Keratinocyte (primary cell): ENCODE measurements around the gene IL6R. TPM values are rescaled to one million over a fixed set of nuclear protein-coding genes. Genes with fewer than 3 reads are reported as not detected.

Experiments
- DNase-seq: peaks from one replicate; pipeline ENCODE4 v3.0.0-alpha.2; 2011; ENCODE audit warnings: low read depth, missing footprints, low spot score
- FAIRE-seq: peaks from 2 replicates; lab custom pipeline; 2011; peaks lifted over from hg19 to GRCh38; lab: Jason Lieb, UNC
- H2AFZ ChIP-seq: 2 replicates; pipeline ENCODE4 v1.6.0; 2012; ENCODE audit warnings: low read length, control low read depth, inconsistent platforms; ENCODE audit not compliant: control insufficient read depth
- H3K27ac ChIP-seq: 2 replicates; pipeline ENCODE4 v1.5.1; 2011; ENCODE audit warnings: low read length; ENCODE audit not compliant: control insufficient read depth, insufficient read depth
- H3K27me3 ChIP-seq: 3 replicates; pipeline ENCODE4 v1.6.0; 2011; ENCODE audit warnings: low read length; ENCODE audit not compliant: control insufficient read depth, insufficient read depth; ENCODE audit errors: extremely low read depth
- H3K36me3 ChIP-seq, 2 experiments: 2 replicates in 1 of 2; 3 replicates in 1 of 2; pipeline ENCODE4 v1.5.1; 2011; ENCODE audit warnings: low read length in 2 of 2, mild to moderate bottlenecking in 1 of 2; ENCODE audit not compliant: control insufficient read depth in 2 of 2, insufficient read depth in 2 of 2; ENCODE audit errors: extremely low read depth in 1 of 2
- H3K4me1 ChIP-seq: 3 replicates; pipeline ENCODE4 v1.5.1; 2011; ENCODE audit warnings: low read length; ENCODE audit not compliant: control insufficient read depth, insufficient read depth; ENCODE audit errors: extremely low read depth
- H3K4me2 ChIP-seq: 3 replicates; pipeline ENCODE4 v1.6.0; 2011; ENCODE audit warnings: low read depth, low read length; ENCODE audit not compliant: control insufficient read depth, insufficient read depth; ENCODE audit errors: extremely low read depth
- H3K4me3 ChIP-seq, 3 experiments: fragments of 200-600 bp in 1 of 3; sonication (generic) in 1 of 3; 2 replicates in 2 of 3; 3 replicates in 1 of 3; pipeline ENCODE4 v1.5.1; 2011 to 2016; ENCODE audit warnings: low read length in 3 of 3, mild to moderate bottlenecking in 3 of 3, control low read depth in 2 of 3, inconsistent platforms in 1 of 3, low read depth in 1 of 3, mixed read lengths in 1 of 3, mixed run types in 1 of 3, moderate library complexity in 1 of 3; ENCODE audit not compliant: control insufficient read depth in 2 of 3, insufficient read depth in 2 of 3; ENCODE audit errors: extremely low read depth in 1 of 3
- H3K79me2 ChIP-seq: 2 replicates; pipeline ENCODE4 v1.6.0; 2012; ENCODE audit warnings: low read length; ENCODE audit not compliant: control insufficient read depth, insufficient read depth
- H3K9ac ChIP-seq: 3 replicates; pipeline ENCODE4 v1.6.0; 2011; ENCODE audit warnings: low read length; ENCODE audit not compliant: control insufficient read depth, insufficient read depth; ENCODE audit errors: extremely low read depth
- H3K9me1 ChIP-seq: 3 replicates; pipeline ENCODE4 v1.6.0; 2011; ENCODE audit warnings: low read length; ENCODE audit not compliant: control insufficient read depth, insufficient read depth; ENCODE audit errors: extremely low read depth
- H3K9me3 ChIP-seq: 2 replicates; pipeline ENCODE4 v1.5.1; 2012; ENCODE audit warnings: low read depth, low read length; ENCODE audit not compliant: control insufficient read depth
- H4K20me1 ChIP-seq: 3 replicates; pipeline ENCODE4 v1.6.0; 2011; ENCODE audit warnings: low read length; ENCODE audit not compliant: control insufficient read depth, insufficient read depth; ENCODE audit errors: extremely low read depth
- CTCF ChIP-seq, 3 experiments: IDR thresholded peaks in 1 of 3; conservative IDR thresholded peaks in 1 of 3; optimal IDR thresholded peaks in 1 of 3; 2 replicates in 2 of 3; 3 replicates in 1 of 3; pipeline versions ENCODE3 to v1.5.1; 2011; ENCODE audit warnings: low read length in 3 of 3, mild to moderate bottlenecking in 3 of 3, moderate library complexity in 2 of 3, control low read depth in 1 of 3, inconsistent platforms in 1 of 3; ENCODE audit not compliant: insufficient read depth in 2 of 3; ENCODE audit errors: extremely low read depth in 1 of 3
- EZH2 ChIP-seq: IDR thresholded peaks from one replicate; pipeline ENCODE4 v1.6.1; 2012; ENCODE audit warnings: inconsistent platforms, mild to moderate bottlenecking, low read length, moderate library complexity
- dilution Hi-C: fragments of 300-500 bp; cut with MboI; formaldehyde crosslinking; loops from one replicate; pipeline ENCODE4 v1.7.0; 2020; ENCODE audit warnings: low sequenced_read_pairs; ENCODE audit not compliant: extremely low pct_ligation_motif_present
- polyA plus RNA-seq, 5 experiments: library from polyadenylated mRNA; depleted of rRNA in 3 of 5; stranded (reverse) in 3 of 5; stranded (forward) in 1 of 5; unstranded in 1 of 5; fragments of >200 nt; gene quantifications; 1 replicate in 1 of 5; 2 replicates in 3 of 5; 3 replicates in 1 of 5; pipeline versions ENCODE4 v1.2.1 to v1.2.3, GENCODE V29; 2011 to 2012; ENCODE audit warnings: missing spikeins in 2 of 5, low read depth in 1 of 5, low replicate concordance in 1 of 5

Gene IL6R
- polyA plus RNA-seq, 1 donor (not counting 4 experiments of a cell fraction or from before 2014, with no cell fraction given): 12.6 TPM

- TF ChIP-seq EZH2 (no peak), CTCF (optimal IDR thresholded peaks at IDR 0.05 in 1 of 3, IDR thresholded peaks at IDR 0.05 in 1 of 3, conservative IDR thresholded peaks at IDR 0.05 in 1 of 3; ENCODE audit: extremely low read depth in 1 of 3, insufficient read depth in 2 of 3, low read length in 3 of 3) (no peak)
- Histone ChIP-seq H2AFZ (no peak overlapping the region), H3K27me3 (no peaks in the 10 kb centered on the region), H3K27ac (no peak overlapping the region), H3K9me3 (no peaks in the 10 kb centered on the region), H4K20me1 (no peaks in the 10 kb centered on the region), H3K9me1 (no peaks in the 10 kb centered on the region), H3K79me2 (no peaks in the 10 kb centered on the region), H3K4me3 (no peak overlapping the region), H3K9ac (no peak overlapping the region), H3K4me1 (peaks cover 6% of the 10 kb centered on the region), H3K4me2 (no peak overlapping the region), H3K36me3 (no peaks in the 10 kb centered on the region)
- no peak for FAIRE-seq
- DNase-seq: no peak
- dilution Hi-C loops: no loop called here
Measured at GRCh38 chr1:154471304-154471703, 66.2 kb downstream of the IL6R start.

DNA sequence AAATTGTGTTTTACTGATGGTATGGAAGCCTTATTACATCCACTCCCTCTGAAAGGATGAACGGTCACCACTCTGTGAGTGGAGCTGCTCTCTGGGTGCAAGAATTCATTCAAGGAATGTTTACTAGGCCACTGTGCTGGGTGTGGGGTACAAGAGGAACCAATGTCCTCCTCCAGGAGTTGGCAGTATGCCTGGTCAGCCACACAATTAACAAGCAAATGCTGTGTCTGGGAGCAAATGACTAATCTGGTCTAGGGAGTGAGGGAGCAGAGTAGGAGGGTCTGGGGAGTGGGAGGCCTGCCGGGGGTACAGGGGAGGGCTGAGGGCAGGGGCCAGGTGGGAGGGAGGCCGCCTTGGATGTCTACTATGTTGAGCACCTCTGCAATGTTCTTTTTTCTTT, 69.7 kb downstream of the IL6R start:
- H3K9me3 ChIP-seq: no peaks in the 10 kb centered on the region
- no peak for FAIRE-seq
- dilution Hi-C loops: no loop called here
- no peak overlapping the region for H3K9ac ChIP-seq
- no peaks in the 10 kb centered on the region for H3K27me3 ChIP-seq
- H3K4me3 ChIP-seq: no peak overlapping the region
- TF ChIP-seq EZH2: no peak
- TF ChIP-seq CTCF (optimal IDR thresholded peaks at IDR 0.05 in 1 of 3, IDR thresholded peaks at IDR 0.05 in 1 of 3, conservative IDR thresholded peaks at IDR 0.05 in 1 of 3; ENCODE audit: extremely low read depth in 1 of 3, insufficient read depth in 2 of 3, low read length in 3 of 3): no peak
- no peak overlapping the region for H3K27ac ChIP-seq
- H3K9me1 ChIP-seq: no peaks in the 10 kb centered on the region
- no peaks in the 10 kb centered on the region for H3K79me2 ChIP-seq
- peaks cover 16% of the 10 kb centered on the region for H3K4me1 ChIP-seq
- no peak overlapping the region for H3K4me2 ChIP-seq
- H3K36me3 ChIP-seq: no peaks in the 10 kb centered on the region
- DNase-seq: no peak
- H4K20me1 ChIP-seq: no peaks in the 10 kb centered on the region
- no peak overlapping the region for H2AFZ ChIP-seq
